Fibroblast of the aortic adventitia (primary cell): ENCODE measurements around the gene KRTAP2-2. TPM values are rescaled to one million over a fixed set of nuclear protein-coding genes. Genes with fewer than 3 reads are reported as not detected.
"Not testable (repeated sequence)": the region's sequence is repeated elsewhere in the genome, so short reads cannot be mapped to it uniquely, and the experiment has no call there.

Source experiments
- DNase-seq: peaks from one replicate; pipeline ENCODE4 v3.0.0-alpha.2; 2010; ENCODE audit warnings: low read depth
- H3K4me3 ChIP-seq: 2 replicates; pipeline ENCODE4 v1.5.1; 2011; ENCODE audit warnings: low read depth, mild to moderate bottlenecking, control low read depth, low read length, moderate library complexity
- total RNA-seq: library from RNA; depleted of rRNA; stranded (reverse); fragments of >200 nt; gene quantifications from 2 replicates; pipeline ENCODE4 v1.2.3, GENCODE V29; 2012; ENCODE audit warnings: low replicate concordance
- TF ChIP-seq, protein P1 (sequence below): IDR thresholded peaks from 2 replicates; pipeline ENCODE4 v1.5.1; 2011; ENCODE audit warnings: mild to moderate bottlenecking, low read length, control low read depth, inconsistent platforms; ENCODE audit not compliant: insufficient read depth

Gene KRTAP2-2
- total RNA-seq, 1 donor, result not detected

DNA sequence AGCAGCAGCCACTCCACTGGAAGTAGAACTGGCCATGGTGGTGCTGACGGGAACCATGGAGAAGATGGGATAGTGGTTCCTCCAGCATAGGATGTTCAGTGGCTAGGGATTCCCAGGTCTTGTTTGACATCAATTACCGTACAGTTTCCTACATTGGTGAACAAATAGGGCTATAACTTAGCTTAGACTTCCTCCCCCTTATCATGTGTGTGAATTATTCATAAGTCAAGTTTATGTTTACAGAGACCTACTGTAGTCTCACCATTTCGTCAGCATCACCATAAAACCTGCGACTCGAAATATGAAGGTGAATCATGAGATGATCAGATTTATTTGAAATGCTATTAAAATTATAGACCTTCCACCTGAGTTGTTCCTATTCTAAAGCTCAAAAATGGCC lies 3.7 kb upstream of the KRTAP2-2 start:
- TF ChIP-seq, protein P1, sequence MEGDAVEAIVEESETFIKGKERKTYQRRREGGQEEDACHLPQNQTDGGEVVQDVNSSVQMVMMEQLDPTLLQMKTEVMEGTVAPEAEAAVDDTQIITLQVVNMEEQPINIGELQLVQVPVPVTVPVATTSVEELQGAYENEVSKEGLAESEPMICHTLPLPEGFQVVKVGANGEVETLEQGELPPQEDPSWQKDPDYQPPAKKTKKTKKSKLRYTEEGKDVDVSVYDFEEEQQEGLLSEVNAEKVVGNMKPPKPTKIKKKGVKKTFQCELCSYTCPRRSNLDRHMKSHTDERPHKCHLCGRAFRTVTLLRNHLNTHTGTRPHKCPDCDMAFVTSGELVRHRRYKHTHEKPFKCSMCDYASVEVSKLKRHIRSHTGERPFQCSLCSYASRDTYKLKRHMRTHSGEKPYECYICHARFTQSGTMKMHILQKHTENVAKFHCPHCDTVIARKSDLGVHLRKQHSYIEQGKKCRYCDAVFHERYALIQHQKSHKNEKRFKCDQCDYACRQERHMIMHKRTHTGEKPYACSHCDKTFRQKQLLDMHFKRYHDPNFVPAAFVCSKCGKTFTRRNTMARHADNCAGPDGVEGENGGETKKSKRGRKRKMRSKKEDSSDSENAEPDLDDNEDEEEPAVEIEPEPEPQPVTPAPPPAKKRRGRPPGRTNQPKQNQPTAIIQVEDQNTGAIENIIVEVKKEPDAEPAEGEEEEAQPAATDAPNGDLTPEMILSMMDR, result no peak
- DNase-seq, result no peak
- H3K4me3 ChIP-seq, result no peak overlapping the region

DNA sequence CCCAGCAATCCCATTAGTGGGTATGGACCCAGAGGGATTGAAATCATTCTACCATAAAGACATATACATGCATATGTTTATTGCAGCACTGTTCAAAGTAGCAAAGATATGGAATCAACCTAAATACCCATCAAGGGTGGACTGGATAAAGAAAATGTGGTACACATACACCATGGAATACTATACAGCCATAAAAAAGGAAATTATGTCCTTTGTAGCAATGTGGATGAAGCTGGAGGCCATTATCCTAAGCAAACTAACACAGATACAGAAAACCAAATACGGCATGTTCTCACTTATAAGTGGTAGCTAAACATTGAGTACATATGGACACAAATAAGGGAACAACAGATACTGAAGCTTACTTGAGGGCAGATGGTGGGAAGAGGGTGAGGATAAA lies 2.5 kb upstream of the KRTAP2-2 start:
- TF ChIP-seq, protein P1, result no peak
- no peak overlapping the region for H3K4me3 ChIP-seq
- DNase-seq, result no peak

DNA sequence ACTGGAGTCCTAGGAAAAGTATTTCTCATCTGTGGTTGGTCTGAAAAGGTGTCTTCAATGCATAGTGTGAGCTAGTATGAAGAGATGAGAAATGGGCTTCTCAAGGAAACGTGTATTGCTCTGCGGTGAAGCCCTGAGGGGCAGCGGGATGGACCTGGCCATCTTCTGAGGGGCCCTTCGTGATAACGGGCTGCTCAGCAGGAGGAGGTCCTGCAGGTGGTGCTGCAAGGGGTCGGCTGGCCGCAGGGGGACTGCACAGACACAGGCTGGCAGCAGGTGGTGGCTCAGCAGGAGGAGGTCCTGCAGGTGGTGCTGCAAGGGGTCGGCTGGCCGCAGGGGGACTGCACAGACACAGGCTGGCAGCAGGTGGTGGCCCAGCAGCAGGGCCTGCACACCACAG lies 474 bp downstream of the KRTAP2-2 start:
- not testable (repeated sequence) for DNase-seq, H3K4me3 ChIP-seq

- DNase-seq, result no peak
- H3K4me3 ChIP-seq, result no peak overlapping the region
- TF ChIP-seq, protein P1, result no peak
Measured at GRCh38 chr17:41054025-41054424, 1.0 kb downstream of the KRTAP2-2 start.

- H3K4me3 ChIP-seq, result no peak overlapping the region
- no peak for DNase-seq
- TF ChIP-seq, protein P1, result no peak
Measured at GRCh38 chr17:41052566-41052965, 2.5 kb downstream of the KRTAP2-2 start.

- TF ChIP-seq, protein P1, result no peak
- no peak for DNase-seq
- no peak overlapping the region for H3K4me3 ChIP-seq
Measured at GRCh38 chr17:41049110-41049509, 5.9 kb downstream of the KRTAP2-2 start.

DNA sequence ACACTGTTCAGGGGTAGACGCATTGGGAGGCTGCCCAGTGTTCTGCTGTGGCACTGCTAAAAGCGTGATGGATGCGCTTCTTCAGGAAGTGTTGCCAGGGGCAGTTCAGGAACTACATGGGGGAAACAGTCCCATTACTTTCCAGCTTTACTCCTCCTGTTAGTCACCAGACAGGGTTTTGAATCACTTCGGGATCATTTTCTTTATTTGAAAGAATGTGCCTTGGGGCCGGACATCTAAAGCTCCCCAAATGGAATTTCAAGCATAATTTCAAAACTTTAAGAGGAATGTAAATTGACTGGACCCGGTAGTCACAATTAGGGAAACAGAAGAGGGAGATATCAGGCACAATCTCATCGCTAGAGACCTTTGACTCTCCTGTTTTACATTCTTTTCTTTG lies 6.6 kb downstream of the KRTAP2-2 start:
- TF ChIP-seq, protein P1, result no peak
- H3K4me3 ChIP-seq, result no peak overlapping the region
- no peak for DNase-seq

DNA sequence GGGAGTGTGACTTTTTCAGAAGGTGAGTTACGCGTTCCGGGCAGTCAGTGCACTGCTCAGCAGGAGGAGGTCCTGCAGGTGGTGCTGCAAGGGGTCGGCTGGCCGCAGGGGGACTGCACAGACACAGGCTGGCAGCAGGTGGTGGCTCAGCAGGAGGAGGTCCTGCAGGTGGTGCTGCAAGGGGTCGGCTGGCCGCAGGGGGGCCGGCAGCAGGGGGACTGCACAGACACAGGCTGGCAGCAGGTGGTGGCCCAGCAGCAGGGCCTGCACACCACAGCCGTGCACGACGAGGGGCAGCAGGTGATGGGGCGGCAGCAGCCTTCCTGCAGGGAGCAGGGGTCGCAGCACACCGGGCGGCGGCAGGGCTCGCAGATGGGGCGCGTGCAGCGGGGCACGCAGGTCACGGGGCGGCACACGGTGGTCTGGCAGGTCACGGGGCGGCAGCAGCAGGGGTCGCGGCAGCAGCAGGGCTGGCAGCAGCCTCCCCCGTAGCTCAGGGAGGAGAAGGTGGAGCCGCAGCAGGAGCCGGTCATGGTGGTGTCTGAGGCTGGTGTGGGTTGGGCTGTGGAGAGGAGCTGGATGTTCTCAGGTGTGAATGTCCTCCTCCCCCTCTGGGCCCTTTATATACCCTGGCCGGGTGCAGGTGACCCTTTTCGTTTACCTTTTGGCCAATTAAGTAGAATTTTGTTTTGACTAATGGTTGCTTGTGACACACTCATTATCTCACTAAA lies 8.1 kb downstream of the KRTAP2-2 start, which contains the start of gene KRTAP2-1:
Gene KRTAP2-1, minus strand, starts transcription at position 582 of the 731 bp plus-strand sequence. Its CDS starts 49 bp downstream, at position 533.
- not testable (repeated sequence) for DNase-seq

More for the DNA sequence above, 8.1 kb downstream of the KRTAP2-2 start, which contains the start of gene KRTAP2-1:
- not testable (repeated sequence) for H3K4me3 ChIP-seq
